Measurements from ENCODE around the gene DAP. TPM values are rescaled to one million over a fixed set of nuclear protein-coding genes. Genes with fewer than 3 reads are reported as not detected.
"Not testable (repeated sequence)": the region's sequence is repeated elsewhere in the genome, so short reads cannot be mapped to it uniquely, and the experiment has no call there.

DAP gene
- total RNA-seq, 1 donor from 2014 or later = 26.2 TPM

DNA sequence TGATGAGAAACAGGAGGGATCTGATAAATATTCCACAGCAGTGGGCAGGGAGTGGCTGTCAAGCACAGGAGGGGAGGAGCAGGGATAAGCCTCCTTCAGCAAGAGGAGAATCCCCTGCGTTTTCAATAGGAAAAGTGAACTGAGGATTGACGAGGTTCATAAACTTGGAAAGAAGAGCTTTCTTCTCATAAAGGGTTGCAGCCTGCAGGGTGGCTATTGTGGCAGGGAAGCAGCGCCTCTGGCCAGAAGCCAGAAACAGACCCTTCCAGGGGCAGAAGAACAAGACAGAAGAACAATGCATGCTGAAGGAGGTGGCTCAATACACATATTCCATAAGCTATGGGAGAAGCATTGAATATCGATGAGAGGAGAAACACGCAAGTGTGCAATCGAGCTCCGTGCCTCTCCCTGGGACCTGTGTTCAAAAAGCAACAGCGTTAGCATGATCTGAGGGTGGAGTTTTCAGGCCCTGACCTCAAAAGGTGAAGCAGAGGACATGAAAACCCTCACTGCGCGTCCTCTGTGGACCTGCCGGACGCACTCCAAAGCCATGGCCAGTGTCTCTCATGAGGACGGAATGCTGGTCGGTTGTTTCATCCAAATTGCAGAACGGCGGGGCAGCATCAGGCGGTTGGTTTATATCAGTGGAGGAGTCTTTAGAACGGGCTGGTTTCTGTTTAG, 129.6 kb downstream of the DAP start:
- DNase-seq = no peak

DNA sequence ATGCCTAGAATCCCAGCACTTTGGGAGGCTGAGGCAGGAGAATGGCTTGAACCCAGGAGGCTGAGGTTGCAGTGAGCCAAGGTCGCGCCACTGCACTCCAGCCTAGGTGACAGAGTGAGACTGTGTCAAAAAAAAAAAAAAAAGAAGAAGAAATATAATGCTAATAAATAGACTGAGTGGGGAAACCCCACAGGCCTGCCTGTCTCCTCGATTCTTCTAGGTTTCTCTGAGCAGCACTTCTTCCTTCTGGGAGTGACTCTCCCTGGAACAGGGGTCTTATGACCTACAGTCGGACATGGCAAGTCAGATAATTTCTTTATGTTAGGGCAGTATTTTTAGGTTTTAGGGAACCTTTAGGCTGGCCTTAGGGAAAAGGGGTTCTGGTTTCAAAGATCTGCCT, 130.3 kb downstream of the DAP start:
- not testable (repeated sequence) for DNase-seq

DNA sequence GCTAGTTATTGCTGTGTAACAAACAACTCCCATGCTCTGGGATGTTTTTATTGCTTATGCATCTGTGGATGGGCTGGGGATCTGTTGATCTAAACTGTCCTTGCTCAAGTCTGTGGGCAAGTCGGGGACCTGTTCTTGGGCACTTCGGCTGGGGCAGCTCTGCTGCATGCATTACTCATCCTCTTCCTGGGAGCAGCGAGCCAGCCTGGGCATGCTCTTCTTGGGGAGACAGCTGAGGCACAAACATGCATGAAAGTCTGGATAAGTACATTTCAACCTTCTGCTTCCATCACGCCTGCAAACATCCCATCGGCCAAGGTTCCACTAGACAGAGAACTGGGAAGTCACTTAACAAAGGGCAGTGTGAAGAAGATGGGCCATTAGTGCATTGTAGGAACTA, 130.9 kb downstream of the DAP start:
- DNase-seq = no peak

DNA sequence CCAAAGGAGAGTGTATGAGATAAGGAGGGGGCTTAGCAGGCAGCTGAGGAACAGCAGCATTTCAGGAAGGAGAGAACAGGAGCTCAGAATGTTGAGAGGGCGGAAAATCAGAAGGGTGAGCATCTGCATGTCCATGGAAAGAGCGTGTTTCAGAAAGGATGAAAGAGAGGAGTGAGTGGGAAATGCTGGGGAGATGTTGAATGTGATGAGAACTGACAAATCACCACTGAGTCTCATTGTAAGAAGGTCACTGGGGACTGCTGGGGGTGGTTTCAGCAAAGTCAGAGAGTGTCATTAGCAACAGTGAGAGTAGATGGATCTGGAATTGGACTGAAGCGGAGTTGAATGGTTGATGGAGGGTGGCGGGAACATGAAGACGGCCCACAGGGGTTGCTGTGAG, 131.4 kb downstream of the DAP start:
- DNase-seq = no peak

Small RNAs within 50 kb of the gene (small RNA-seq; reads per million reads assigned to genes)
- gene AC012629.4 (ENCODE audit: low replicate concordance) = not detected

Other genes with a start within 250 kb of the DAP start
- 8.1 TPM for gene ANKRD33B, start 197.2 kb downstream of the DAP start, total RNA-seq

Data from tongue (tissue), 3 donors.